C4-2B (cell line): ENCODE results near the gene HID1.

Source experiments
- H3K27ac ChIP-seq: fragments of 450-650 bp; 2 replicates; pipeline ENCODE4 v1.5.1; 2017
- ZFX ChIP-seq: fragments of 450-650 bp; IDR thresholded peaks from 2 replicates; pipeline ENCODE4 v1.6.1; 2017
- TF ChIP-seq, protein P1 (sequence below): fragments of 450-650 bp; conservative IDR thresholded peaks from 2 replicates; pipeline ENCODE4 v1.5.1; 2017; ENCODE audit warnings: mild to moderate bottlenecking

The HID1 gene

DNA sequence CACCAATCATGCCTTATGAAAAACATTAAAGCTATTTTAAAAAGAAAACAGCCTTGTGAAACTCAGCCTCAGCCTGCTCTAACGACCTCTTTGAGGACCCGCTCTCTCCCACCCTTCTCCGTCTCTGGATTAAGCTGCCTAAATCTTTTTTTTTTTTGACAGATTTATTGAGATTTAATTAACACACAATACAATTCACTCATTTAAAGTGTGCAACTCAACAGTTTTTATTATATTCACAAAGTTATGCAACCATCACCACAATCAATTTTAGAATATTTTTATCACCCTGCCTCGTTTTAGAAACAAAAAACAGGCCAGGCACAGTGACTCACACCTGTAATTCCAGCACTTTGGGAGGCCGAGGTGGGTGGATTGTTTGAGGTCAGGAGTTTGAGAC, 23.3 kb upstream of the HID1 start:
- H3K27ac ChIP-seq: no peak overlapping the region
- TF ChIP-seq, protein P1, sequence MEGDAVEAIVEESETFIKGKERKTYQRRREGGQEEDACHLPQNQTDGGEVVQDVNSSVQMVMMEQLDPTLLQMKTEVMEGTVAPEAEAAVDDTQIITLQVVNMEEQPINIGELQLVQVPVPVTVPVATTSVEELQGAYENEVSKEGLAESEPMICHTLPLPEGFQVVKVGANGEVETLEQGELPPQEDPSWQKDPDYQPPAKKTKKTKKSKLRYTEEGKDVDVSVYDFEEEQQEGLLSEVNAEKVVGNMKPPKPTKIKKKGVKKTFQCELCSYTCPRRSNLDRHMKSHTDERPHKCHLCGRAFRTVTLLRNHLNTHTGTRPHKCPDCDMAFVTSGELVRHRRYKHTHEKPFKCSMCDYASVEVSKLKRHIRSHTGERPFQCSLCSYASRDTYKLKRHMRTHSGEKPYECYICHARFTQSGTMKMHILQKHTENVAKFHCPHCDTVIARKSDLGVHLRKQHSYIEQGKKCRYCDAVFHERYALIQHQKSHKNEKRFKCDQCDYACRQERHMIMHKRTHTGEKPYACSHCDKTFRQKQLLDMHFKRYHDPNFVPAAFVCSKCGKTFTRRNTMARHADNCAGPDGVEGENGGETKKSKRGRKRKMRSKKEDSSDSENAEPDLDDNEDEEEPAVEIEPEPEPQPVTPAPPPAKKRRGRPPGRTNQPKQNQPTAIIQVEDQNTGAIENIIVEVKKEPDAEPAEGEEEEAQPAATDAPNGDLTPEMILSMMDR: no peak
- TF ChIP-seq ZFX: no peak

DNA sequence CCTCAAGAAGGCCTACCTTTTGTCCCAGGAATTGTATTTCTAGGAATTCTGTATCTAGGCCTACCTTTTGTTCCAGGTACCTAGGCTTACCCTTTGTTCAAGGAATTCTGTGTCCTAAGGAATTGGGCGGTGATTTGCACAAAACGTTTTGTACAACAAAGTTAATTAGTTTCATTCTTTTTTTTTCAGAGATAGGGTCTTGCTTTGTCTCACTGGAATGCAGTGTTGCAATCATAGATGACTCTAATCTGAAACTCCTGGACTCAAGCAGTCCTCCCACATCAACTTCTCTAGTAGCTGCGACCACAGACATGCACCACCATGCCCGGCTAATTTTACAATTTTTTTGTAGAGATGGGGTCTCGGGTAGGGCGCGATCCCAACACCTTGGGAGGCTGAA, 21.9 kb upstream of the HID1 start:
- H3K27ac ChIP-seq: peak overlapping the region; percentile 81
- no peak for TF ChIP-seq ZFX
- TF ChIP-seq, protein P1: no peak

DNA sequence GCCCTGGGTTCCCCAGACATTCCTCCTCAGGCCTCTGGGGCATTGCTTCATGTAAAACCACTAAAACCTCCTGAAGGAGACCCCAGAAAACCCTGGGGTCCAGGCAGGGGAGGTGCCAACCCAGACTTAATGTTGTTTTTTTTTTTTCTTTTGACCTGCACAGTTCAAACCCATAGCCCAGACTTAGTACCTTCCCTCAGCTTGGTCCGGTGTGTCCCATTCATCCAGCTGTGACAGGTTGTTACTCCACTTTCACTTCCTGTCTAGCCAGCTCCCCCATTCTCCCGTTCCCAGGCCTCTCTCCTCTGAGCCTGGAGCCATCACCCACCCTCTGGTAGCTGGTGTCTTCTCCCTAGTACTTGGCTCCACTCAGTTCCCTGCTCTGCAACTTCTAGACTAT, 19.7 kb upstream of the HID1 start:
- TF ChIP-seq, protein P1: no peak
- TF ChIP-seq ZFX: no peak

DNA sequence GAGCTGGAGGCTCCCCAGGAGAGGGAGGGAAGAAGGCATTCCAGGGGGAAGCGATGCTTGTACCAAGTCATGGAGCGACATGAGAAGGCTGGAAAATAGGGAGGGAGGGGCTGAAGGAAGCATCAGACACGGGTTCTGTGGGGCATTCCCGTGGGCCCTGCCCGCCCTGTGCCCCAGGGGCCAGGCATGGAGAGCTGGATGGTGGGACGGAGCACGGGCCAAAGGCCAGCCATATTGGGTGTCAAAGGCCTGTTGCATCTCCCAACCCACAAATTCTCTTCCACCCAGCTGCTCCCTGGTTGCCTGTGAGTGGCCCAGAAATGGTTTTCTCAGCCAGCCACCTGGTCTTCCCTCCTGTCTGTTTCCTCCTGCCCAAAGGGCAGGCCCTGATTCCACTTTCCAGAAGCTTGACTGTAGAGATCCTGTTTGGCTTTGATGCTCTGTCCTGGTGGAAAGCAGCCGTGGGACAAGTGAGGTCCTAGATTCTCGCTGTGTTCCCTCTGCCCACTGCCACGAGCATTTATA, 18.1 kb upstream of the HID1 start:
- peak overlapping the region; percentile 81 for H3K27ac ChIP-seq
- TF ChIP-seq, protein P1: no peak
- TF ChIP-seq ZFX: no peak

More for the DNA sequence above, 19.7 kb upstream of the HID1 start:
- H3K27ac ChIP-seq: peak overlapping the region; percentile 81

DNA sequence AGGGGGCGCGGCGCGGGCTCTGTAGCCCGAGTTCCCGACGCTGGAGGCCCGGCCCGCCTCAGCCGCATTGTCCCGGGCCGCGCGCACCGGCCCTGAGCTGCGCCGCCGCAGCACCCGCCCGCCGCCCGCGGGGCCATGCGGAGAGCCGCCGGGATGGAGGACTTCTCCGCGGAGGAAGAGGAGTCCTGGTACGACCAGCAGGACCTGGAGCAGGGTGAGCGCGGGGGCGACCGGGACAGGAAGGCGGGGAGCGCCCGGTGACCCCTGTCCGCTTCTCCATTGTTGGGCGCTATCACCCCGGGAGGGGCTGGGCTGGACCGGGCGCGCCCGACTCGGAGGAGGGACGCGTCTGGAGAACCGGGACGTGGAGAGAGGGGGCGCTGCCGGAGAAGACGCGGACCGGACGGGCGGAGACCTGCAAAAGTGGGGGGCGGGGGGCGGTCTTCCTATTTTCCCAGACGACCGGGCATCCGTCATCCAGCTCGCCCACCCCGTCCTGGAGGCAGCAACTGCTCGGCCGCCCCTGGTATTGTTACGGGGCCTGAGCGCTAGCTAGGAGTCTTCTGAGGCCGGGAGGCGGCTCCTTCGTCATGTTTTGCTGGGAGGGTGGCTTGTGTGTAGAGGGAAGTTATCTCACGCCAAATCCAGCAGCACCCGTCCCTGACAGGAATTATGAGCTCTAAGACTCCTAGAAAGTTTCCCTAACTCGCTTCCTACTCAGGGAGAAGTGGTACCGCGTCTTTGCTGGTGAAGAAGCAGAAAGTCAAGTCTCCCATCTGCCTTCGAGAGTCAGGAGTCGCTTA, 15.6 kb upstream of the HID1 start:
- TF ChIP-seq ZFX: peak; percentile 81; the same call in 1 of the 2 replicates
- TF ChIP-seq, protein P1: peak; percentile 53
- peak overlapping the region; percentile 84 for H3K27ac ChIP-seq

DNA sequence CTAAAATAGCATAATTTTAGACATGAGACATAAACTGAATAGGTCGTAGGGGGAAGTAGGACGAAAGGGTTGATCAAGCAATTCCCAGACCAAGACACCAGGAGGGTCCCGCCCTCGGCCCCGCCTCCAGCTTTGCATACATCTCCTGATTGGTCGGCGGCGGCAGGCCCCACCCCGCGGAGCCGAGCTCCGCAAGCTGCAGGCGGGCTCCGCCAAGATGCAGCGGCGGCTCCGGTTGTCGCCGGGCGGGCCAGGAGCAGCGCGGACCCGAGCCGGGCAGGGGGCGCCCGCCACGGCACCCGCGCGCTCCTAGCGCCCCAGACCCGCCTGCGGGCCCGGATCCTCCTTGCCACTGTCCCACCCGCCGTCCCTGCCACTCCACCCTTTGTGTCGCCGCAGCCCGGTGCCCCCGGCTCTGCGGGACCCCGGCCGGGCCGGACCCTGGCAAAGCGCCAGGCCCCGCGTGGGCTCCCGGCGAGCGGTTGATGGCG, 14.9 kb upstream of the HID1 start, which contains the start of gene CDR2L:
TSS of gene CDR2L (plus strand) at position 215 of the 491 bp plus-strand sequence. CDS start 412 bp downstream, outside the sequence.
- peak within 1 kb of the TSS; percentile 84 for H3K27ac ChIP-seq
- TF ChIP-seq, protein P1: no peak
- TF ChIP-seq ZFX: no peak

DNA sequence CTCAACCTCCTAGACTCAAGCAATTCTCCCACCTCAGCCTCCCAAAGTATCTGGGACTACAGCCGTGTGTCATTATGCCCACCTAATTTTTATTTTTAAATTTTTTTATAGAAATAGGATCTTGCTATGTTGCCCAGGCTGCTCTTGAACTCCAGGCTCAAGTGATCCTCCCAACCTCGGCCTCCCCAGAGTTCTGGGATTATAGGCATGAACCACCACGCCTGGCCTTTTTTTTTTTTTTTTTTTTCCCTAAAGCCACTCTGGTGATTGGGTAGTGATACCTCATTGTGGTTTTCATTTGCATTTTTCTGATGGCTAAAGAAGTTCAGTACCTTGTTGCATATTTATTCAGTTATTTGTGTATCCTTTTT, 13.6 kb upstream of the HID1 start:
- TF ChIP-seq, protein P1: no peak
- no peak for TF ChIP-seq ZFX
- no peak overlapping the region for H3K27ac ChIP-seq

DNA sequence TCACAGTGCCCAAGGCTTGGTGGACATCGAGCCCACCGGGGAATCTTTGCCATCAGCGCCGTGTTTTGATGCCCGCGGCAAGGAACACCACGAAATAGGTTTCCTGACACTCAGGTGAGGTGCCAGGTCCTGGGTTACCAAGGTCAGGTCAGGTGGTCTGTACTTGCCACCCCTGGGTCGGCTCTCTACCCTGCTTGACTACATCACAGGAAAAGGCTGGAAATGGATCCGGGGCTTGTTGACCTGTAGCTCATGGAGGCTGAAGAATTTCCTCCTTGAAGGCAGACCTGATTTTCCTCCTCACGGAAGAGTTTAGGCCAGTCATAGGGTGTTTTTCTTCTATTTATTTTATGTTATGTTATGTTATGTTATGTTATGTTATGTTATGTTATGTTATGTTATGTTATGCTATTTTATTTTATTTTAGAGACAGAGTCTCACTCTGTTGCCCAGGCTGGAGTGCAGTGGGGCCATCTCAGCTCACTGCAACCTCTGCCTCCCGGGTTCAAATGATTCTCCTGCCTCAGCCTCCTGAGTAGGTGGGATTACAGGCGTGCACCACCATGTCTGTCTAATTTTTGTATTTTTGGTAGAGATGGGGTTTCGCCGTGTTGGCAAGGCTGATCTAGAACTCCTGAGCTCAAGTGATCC, 10.2 kb upstream of the HID1 start:
- H3K27ac ChIP-seq: peak overlapping the region; percentile 86
